IMR-90 (cell line): ENCODE results near the gene WIPI1. TPM values are rescaled to one million over a fixed set of nuclear protein-coding genes. Genes with fewer than 3 reads are reported as not detected.

ENCODE experiments used
- ATAC-seq: fragments of 200-7000 bp; cut with Tn5 transposase; 2 replicates; pipeline ENCODE4 v1.9.1; 2020; ENCODE audit warnings: low read depth, mild to moderate bottlenecking, moderate library complexity
- BruUV-seq: library from RNA; stranded (reverse); fragments of 400-500 nt; replicated peaks from 2 replicates; lab custom pipeline; 2021; lab: Mats Ljungman, UMichigan
- CTCF ChIA-PET: fragments of 300-600 bp; formaldehyde crosslinking; extraction: SDS; loops from one replicate; lab custom pipeline; 2021; ENCODE audit warnings: antibody characterized with exemption; lab: Yijun Ruan, JAX
- POLR2A ChIA-PET: fragments of 300-600 bp; sonication (Branson Sonifier 250); formaldehyde crosslinking; loops from one replicate; lab custom pipeline; 2022; ENCODE audit warnings: antibody characterized with exemption; ENCODE audit not compliant: unreplicated experiment; lab: Charles Lee
- DNase-seq: peaks from one replicate; pipeline ENCODE4 v3.0.0; 2013
- H2AFZ ChIP-seq: replicated peaks from 2 replicates; pipeline ENCODE3; 2013; ENCODE audit warnings: low read length, mild to moderate bottlenecking; ENCODE audit not compliant: poor library complexity
- H2AK5ac ChIP-seq: 2 replicates; pipeline ENCODE4 v1.6.1; 2013; ENCODE audit warnings: low read depth, low read length, inconsistent platforms
- H2AK9ac ChIP-seq: replicated peaks from 2 replicates; pipeline ENCODE3; 2013; ENCODE audit warnings: mild to moderate bottlenecking, low read depth, low read length, moderate library complexity; ENCODE audit not compliant: poor library complexity
- H2BK120ac ChIP-seq: 2 replicates; pipeline ENCODE4 v1.6.1; 2013; ENCODE audit warnings: low read depth, low read length, inconsistent platforms
- H2BK15ac ChIP-seq: 3 replicates; pipeline ENCODE4 v1.6.1; 2013; ENCODE audit warnings: low read depth, low read length, inconsistent platforms
- H2BK20ac ChIP-seq: 2 replicates; pipeline ENCODE4 v1.6.1; 2013; ENCODE audit warnings: low read depth, mild to moderate bottlenecking, inconsistent platforms, low read length, moderate library complexity
- H2BK5ac ChIP-seq: 2 replicates; pipeline ENCODE4 v1.6.1; 2013; ENCODE audit warnings: mild to moderate bottlenecking, low read depth, low read length, inconsistent platforms; ENCODE audit not compliant: poor library complexity, severe bottlenecking
- H3K14ac ChIP-seq: replicated peaks from 2 replicates; pipeline ENCODE4 v1.6.1; 2013; ENCODE audit warnings: low read depth, low read length, inconsistent platforms
- H3K18ac ChIP-seq: 2 replicates; pipeline ENCODE4 v1.6.1; 2013; ENCODE audit warnings: low read depth, low read length, control low read depth
- H3K23ac ChIP-seq: 2 replicates; pipeline ENCODE4 v1.6.1; 2013; ENCODE audit warnings: low read depth, low read length, inconsistent platforms
- H3K27ac ChIP-seq: 2 replicates; pipeline ENCODE4 v1.5.1; 2013; ENCODE audit warnings: mild to moderate bottlenecking, control low read depth, low read length; ENCODE audit not compliant: insufficient read depth
- H3K27me3 ChIP-seq: 2 replicates; pipeline ENCODE4 v1.6.1; 2013; ENCODE audit warnings: low read length; ENCODE audit not compliant: control insufficient read depth, insufficient read depth
- H3K36me3 ChIP-seq: 2 replicates; pipeline ENCODE4 v1.6.1; 2013; ENCODE audit warnings: low read length, mixed read lengths; ENCODE audit not compliant: control insufficient read depth, insufficient read depth
- H3K4ac ChIP-seq: 2 replicates; pipeline ENCODE4 v1.6.1; 2013; ENCODE audit warnings: low read depth, low read length, inconsistent platforms
- H3K4me1 ChIP-seq: 2 replicates; pipeline ENCODE4 v1.6.1; 2013; ENCODE audit warnings: low read length, mixed read lengths; ENCODE audit not compliant: control insufficient read depth, insufficient read depth
- H3K4me2 ChIP-seq: 2 replicates; pipeline ENCODE4 v1.6.1; 2013; ENCODE audit warnings: low read depth, mild to moderate bottlenecking, control low read depth, low read length, moderate library complexity
- H3K4me3 ChIP-seq: 2 replicates; pipeline ENCODE4 v1.5.1; 2013; ENCODE audit warnings: low read depth, mild to moderate bottlenecking, control low read depth, low read length, moderate library complexity; ENCODE audit not compliant: insufficient read depth
- H3K56ac ChIP-seq: 2 replicates; pipeline ENCODE4 v1.6.1; 2013; ENCODE audit warnings: low read length, inconsistent platforms; ENCODE audit not compliant: insufficient read depth; ENCODE audit errors: extremely low read depth
- H3K79me1 ChIP-seq, 2 experiments: 2 replicates each; pipeline ENCODE4 v1.6.1; 2013; ENCODE audit warnings: low read length in 2 of 2, inconsistent platforms in 1 of 2, low read depth in 1 of 2
- H3K9ac ChIP-seq: 2 replicates; pipeline ENCODE4 v1.6.1; 2013; ENCODE audit warnings: low read depth, low read length, control low read depth
- H3K9me1 ChIP-seq: 2 replicates; pipeline ENCODE4 v1.6.1; 2013; ENCODE audit warnings: low read length, inconsistent platforms; ENCODE audit not compliant: insufficient read depth
- H3K9me3 ChIP-seq: 2 replicates; pipeline ENCODE4 v1.6.1; 2013; ENCODE audit warnings: low read length; ENCODE audit not compliant: control insufficient read depth, insufficient read depth
- H4K20me1 ChIP-seq: 2 replicates; pipeline ENCODE4 v1.6.1; 2013; ENCODE audit warnings: low read length, inconsistent platforms; ENCODE audit not compliant: insufficient read depth
- H4K5ac ChIP-seq: 2 replicates; pipeline ENCODE4 v1.6.1; 2013; ENCODE audit warnings: mild to moderate bottlenecking, low read depth, low read length, control low read depth
- H4K8ac ChIP-seq, 2 experiments: 2 replicates each; pipeline ENCODE4 v1.6.1; 2013; ENCODE audit warnings: low read depth in 2 of 2, low read length in 2 of 2, control low read depth in 1 of 2, inconsistent platforms in 1 of 2
- H4K91ac ChIP-seq: 2 replicates; pipeline ENCODE4 v1.6.1; 2013; ENCODE audit warnings: low read depth, low read length, inconsistent platforms; ENCODE audit not compliant: insufficient read depth
- BHLHE40 ChIP-seq: fragments of 150-350 bp; IDR thresholded peaks from 2 replicates; pipeline ENCODE4 v1.6.1; 2016; ENCODE audit warnings: mild to moderate bottlenecking, low read depth, low read length
- CEBPB ChIP-seq: IDR thresholded peaks from 2 replicates; pipeline ENCODE4 v1.6.1; 2012; ENCODE audit warnings: low read depth, low read length, improper control_type of control experiment
- CHD1 ChIP-seq: IDR thresholded peaks from 2 replicates; pipeline ENCODE4 v1.6.1; 2012; ENCODE audit warnings: low read depth, low read length, improper control_type of control experiment
- CTCF ChIP-seq: conservative IDR thresholded peaks from 2 replicates; pipeline ENCODE4 v1.5.1; 2012; ENCODE audit warnings: mild to moderate bottlenecking, low read depth, low read length, improper control_type of control experiment
- ELK1 ChIP-seq: fragments of 150-350 bp; IDR thresholded peaks from 2 replicates; pipeline ENCODE4 v1.6.1; 2016; ENCODE audit warnings: low read depth, mild to moderate bottlenecking, low read length, moderate library complexity, borderline replicate concordance
- FOS ChIP-seq: fragments of 150-350 bp; IDR thresholded peaks from 2 replicates; pipeline ENCODE4 v1.6.1; 2016; ENCODE audit warnings: low read depth, low read length
- MAFK ChIP-seq: IDR thresholded peaks from 2 replicates; pipeline ENCODE4 v1.6.1; 2012; ENCODE audit warnings: low read depth, low read length, improper control_type of control experiment
- MXI1 ChIP-seq: IDR thresholded peaks from 2 replicates; pipeline ENCODE4 v1.6.1; 2012; ENCODE audit warnings: low read depth, mild to moderate bottlenecking, low read length, moderate library complexity, borderline replicate concordance
- POLR2A ChIP-seq: IDR thresholded peaks from 2 replicates; pipeline ENCODE4 v1.6.1; 2012; ENCODE audit warnings: mild to moderate bottlenecking, low read depth, low read length
- RAD21 ChIP-seq: IDR thresholded peaks from 2 replicates; pipeline ENCODE4 v1.6.1; 2012; ENCODE audit warnings: low read length, improper control_type of control experiment
- RCOR1 ChIP-seq: IDR thresholded peaks from 2 replicates; pipeline ENCODE4 v1.6.1; 2012; ENCODE audit warnings: mild to moderate bottlenecking, low read length, improper control_type of control experiment; ENCODE audit not compliant: insufficient replicate concordance
- RFX5 ChIP-seq: IDR thresholded peaks from 2 replicates; pipeline ENCODE4 v1.8.0; 2012; ENCODE audit warnings: low read depth, mild to moderate bottlenecking, low read length, moderate library complexity
- SMC3 ChIP-seq: fragments of 150-350 bp; IDR thresholded peaks from 2 replicates; pipeline ENCODE4 v1.6.1; 2016; ENCODE audit warnings: low read depth, mild to moderate bottlenecking, antibody characterized with exemption, low read length, moderate library complexity
- WGBS, 2 experiments: methylation state at CpG; one replicate each; pipeline versions ENCODE4 v1.1.5 to v1.1.7; 2013; ENCODE audit warnings: missing lambda C conversion rate in 2 of 2; ENCODE audit not compliant: insufficient read length in 1 of 2; ENCODE audit errors: extremely low coverage in 2 of 2; 5-methylcytosine and 5-hydroxymethylcytosine counted together
- dilution Hi-C: fragments of 300-500 bp; cut with HindIII; formaldehyde crosslinking; loops from one replicate; pipeline ENCODE4 v1.14.3; 2018; ENCODE audit warnings: low sequenced_read_pairs; ENCODE audit not compliant: unreplicated experiment
- in situ Hi-C: fragments of 300-500 bp; cut with MboI; formaldehyde crosslinking; loops from 3 replicates; pipeline ENCODE4 v1.14.3; 2019; ENCODE audit warnings: low sequenced_read_pairs, inconsistent platforms, mixed read lengths
- intact Hi-C: fragments of 100-400 bp; cut with micrococcal nuclease; formaldehyde crosslinking; loops from 2 replicates; pipeline ENCODE4 v1.10.0; 2022
- polyA plus RNA-seq, 3 experiments: library from polyadenylated mRNA; depleted of rRNA; stranded (reverse); fragments of >200 nt; gene quantifications; 2 replicates each; pipeline ENCODE4 v1.2.3, GENCODE V29; 2012; ENCODE audit warnings: low replicate concordance in 1 of 3
- total RNA-seq: library from RNA; depleted of rRNA; stranded (reverse); fragments of >200 nt; gene quantifications from 2 replicates; pipeline ENCODE4 v1.2.3, GENCODE V29; 2012

Gene WIPI1
- total and polyA plus RNA-seq, 2 of the 4 experiments (the other 2 are of a cell fraction) = 78.6 to 129 TPM

- no peak for TF ChIP-seq CEBPB
- TF ChIP-seq ELK1 = no peak
- no peak for TF ChIP-seq MAFK
- no peak for TF ChIP-seq SMC3
- TF ChIP-seq POLR2A = no peak
- no peak for TF ChIP-seq MXI1
- TF ChIP-seq RCOR1 = no peak
- TF ChIP-seq BHLHE40 = no peak
- TF ChIP-seq RFX5 = no peak
- no peak for TF ChIP-seq FOS
- TF ChIP-seq CHD1 = no peak
- no peak for TF ChIP-seq CTCF
- no peak for TF ChIP-seq RAD21
- Histone ChIP-seq H2BK5ac (no peak overlapping the region), H3K14ac (no peak overlapping the region), H3K18ac (no peak overlapping the region), H3K27ac (no peak overlapping the region), H3K56ac (no peak overlapping the region), H2BK20ac (peak overlapping the region; percentile 18; the same call in 1 of the 2 replicates), H3K27me3 (no peaks in the 10 kb centered on the region), H4K5ac (no peak overlapping the region), H2AFZ (no peak overlapping the region), H4K8ac (no peak overlapping the region), H2AK5ac (peak overlapping the region; percentile 43; the same call in 1 of the 2 replicates), H3K79me1 (no peaks in the 10 kb centered on the region), H2BK15ac (no peak overlapping the region), H4K20me1 (no peaks in the 10 kb centered on the region), H3K4me3 (no peak overlapping the region), H3K4me2 (no peak overlapping the region), H3K9ac (no peak overlapping the region), H3K9me1 (peaks cover 5% of the 10 kb centered on the region), H2BK120ac (no peak overlapping the region), H3K36me3 (no peaks in the 10 kb centered on the region), H3K9me3 (no peaks in the 10 kb centered on the region; the same call in 1 of the 2 replicates), H3K4ac (no peak overlapping the region), H2AK9ac (no peak overlapping the region), H4K91ac (peak overlapping the region; percentile 35), H3K23ac (no peak overlapping the region), H3K4me1 (peaks cover 4% of the 10 kb centered on the region)
- intact Hi-C loops = no loop called here
- ChIA-PET CTCF (no interaction called here), POLR2A (no interaction called here)
- in situ Hi-C loops = no loop called here
- no TSS peak for BruUV-seq
- dilution Hi-C loops = no loop called here
- ATAC-seq = no peak
- no CpG with 5 or more reads among the region's 7 CpGs for WGBS, 2 experiments
- no peak for DNase-seq
Measured at GRCh38 chr17:68397108-68397536, 60.2 kb downstream of the WIPI1 start.
